GM12878 (cell line): ENCODE results near the gene MXRA7. TPM values are rescaled to one million over a fixed set of nuclear protein-coding genes. Genes with fewer than 3 reads are reported as not detected.

ENCODE experiments used
- MTA3 ChIP-seq: IDR thresholded peaks from 2 replicates; pipeline ENCODE4 v1.6.1; 2012; ENCODE audit warnings: low read length, inconsistent platforms, borderline replicate concordance
- NR2F1 ChIP-seq: fragments of 450-650 bp; conservative IDR thresholded peaks from 2 replicates; pipeline ENCODE4 v1.6.1; 2017; ENCODE audit warnings: mild to moderate bottlenecking
- PML ChIP-seq: IDR thresholded peaks from 2 replicates; pipeline ENCODE4 v1.6.1; 2012; ENCODE audit warnings: low read length, inconsistent platforms
- RAD51 ChIP-seq: fragments of 450-650 bp; IDR thresholded peaks from 2 replicates; pipeline ENCODE4 v1.6.1; 2016; ENCODE audit warnings: moderate library complexity, mild to moderate bottlenecking, inconsistent platforms
- RFX5 ChIP-seq: IDR thresholded peaks from 2 replicates; pipeline ENCODE4 v1.6.1; 2011; ENCODE audit warnings: low read depth, low read length, improper control_type of control experiment
- SIN3A ChIP-seq: IDR thresholded peaks from 2 replicates; pipeline ENCODE4 v1.6.1; 2012; ENCODE audit warnings: low read depth, low read length, improper control_type of control experiment
- TCF7 ChIP-seq: IDR thresholded peaks from 2 replicates; pipeline ENCODE4 v1.6.1; 2014; ENCODE audit warnings: antibody characterized with exemption, borderline replicate concordance
- polyA plus RNA-seq, 11 experiments: library from polyadenylated mRNA; depleted of rRNA in 4 of 11; unstranded in 6 of 11; stranded (reverse) in 5 of 11; fragments of >200 nt; fragmentation: Nextera tagmentation in 4 of 11; fragmentation: Illumina TruSeq in 1 of 11; extraction: Ambion mirVana in 4 of 11; extraction: Trizol in 1 of 11; gene quantifications; 1 replicate in 1 of 11; 2 replicates in 10 of 11; pipeline versions ENCODE4 v1.2.1 to v1.2.3, GENCODE V29; 2011 to 2016; ENCODE audit warnings: inconsistent platforms in 2 of 11, missing spikeins in 2 of 11, low read depth in 1 of 11
- total RNA-seq, 4 experiments: library from RNA; depleted of rRNA in 3 of 4; stranded (reverse); fragments of >200 nt in 3 of 4; fragmentation: Illumina TruSeq in 1 of 4; extraction: Trizol in 1 of 4; gene quantifications; 2 replicates each; pipeline versions ENCODE4 v1.2.1 to v1.2.3, GENCODE V29; 2013 to 2021
- TF ChIP-seq, protein P1 (sequence below): fragments of 450-650 bp; IDR thresholded peaks from 2 replicates; pipeline ENCODE4 v1.6.1; 2017; ENCODE audit warnings: mild to moderate bottlenecking, moderate library complexity
- TF ChIP-seq, protein P2 (sequence below): IDR thresholded peaks from 2 replicates; pipeline ENCODE4 v1.6.1; 2011; ENCODE audit warnings: mild to moderate bottlenecking, low read depth, low read length, moderate library complexity; ENCODE audit not compliant: insufficient replicate concordance

Gene MXRA7
- total and polyA plus RNA-seq, 10 of the 15 experiments (the other 5 are each of a cell fraction or from before 2014, with no cell fraction given), result 0.03 to 2.0 (median 0.33) TPM

DNA sequence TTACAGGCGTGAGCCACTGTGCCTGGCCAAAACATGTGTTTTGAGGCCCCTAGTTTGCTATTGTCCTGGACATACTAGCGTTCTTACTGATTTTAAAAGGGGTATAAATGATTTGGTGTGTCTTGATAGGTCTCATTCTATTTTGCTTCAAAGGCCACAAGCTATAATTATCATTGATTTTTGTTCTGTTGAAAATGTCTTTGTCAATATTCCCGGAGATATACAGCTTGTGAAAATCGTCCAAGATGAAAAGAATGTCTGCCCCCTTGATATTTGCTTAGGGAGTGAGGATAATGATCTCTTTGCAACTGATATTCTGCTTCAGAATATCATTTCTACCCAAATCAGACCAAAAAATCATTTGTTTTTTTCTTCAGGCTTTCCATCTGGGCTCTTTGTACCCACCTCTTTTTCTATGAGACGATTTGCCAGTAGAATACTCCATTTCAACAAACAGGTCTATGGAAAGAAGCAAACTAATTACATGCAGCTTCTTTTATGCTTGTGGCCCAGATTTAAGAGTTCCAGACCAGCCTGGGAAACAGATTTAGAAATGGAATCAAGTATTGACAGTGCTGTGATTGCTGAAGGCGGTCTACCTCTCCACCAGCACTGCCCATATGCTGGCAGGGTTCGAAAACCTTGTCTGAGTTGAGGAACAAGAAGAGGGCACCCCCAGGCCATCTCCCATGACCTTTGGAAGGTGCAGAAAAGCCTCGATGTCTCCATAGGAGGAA is 53.1 kb downstream of the MXRA7 start (continued):
- TF ChIP-seq, protein P1, sequence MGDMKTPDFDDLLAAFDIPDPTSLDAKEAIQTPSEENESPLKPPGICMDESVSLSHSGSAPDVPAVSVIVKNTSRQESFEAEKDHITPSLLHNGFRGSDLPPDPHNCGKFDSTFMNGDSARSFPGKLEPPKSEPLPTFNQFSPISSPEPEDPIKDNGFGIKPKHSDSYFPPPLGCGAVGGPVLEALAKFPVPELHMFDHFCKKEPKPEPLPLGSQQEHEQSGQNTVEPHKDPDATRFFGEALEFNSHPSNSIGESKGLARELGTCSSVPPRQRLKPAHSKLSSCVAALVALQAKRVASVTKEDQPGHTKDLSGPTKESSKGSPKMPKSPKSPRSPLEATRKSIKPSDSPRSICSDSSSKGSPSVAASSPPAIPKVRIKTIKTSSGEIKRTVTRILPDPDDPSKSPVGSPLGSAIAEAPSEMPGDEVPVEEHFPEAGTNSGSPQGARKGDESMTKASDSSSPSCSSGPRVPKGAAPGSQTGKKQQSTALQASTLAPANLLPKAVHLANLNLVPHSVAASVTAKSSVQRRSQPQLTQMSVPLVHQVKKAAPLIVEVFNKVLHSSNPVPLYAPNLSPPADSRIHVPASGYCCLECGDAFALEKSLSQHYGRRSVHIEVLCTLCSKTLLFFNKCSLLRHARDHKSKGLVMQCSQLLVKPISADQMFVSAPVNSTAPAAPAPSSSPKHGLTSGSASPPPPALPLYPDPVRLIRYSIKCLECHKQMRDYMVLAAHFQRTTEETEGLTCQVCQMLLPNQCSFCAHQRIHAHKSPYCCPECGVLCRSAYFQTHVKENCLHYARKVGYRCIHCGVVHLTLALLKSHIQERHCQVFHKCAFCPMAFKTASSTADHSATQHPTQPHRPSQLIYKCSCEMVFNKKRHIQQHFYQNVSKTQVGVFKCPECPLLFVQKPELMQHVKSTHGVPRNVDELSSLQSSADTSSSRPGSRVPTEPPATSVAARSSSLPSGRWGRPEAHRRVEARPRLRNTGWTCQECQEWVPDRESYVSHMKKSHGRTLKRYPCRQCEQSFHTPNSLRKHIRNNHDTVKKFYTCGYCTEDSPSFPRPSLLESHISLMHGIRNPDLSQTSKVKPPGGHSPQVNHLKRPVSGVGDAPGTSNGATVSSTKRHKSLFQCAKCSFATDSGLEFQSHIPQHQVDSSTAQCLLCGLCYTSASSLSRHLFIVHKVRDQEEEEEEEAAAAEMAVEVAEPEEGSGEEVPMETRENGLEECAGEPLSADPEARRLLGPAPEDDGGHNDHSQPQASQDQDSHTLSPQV, result no peak
- TF ChIP-seq RAD51 (no peak), RFX5 (no peak), TCF7 (no peak), NR2F1 (no peak), PML (no peak), MTA3 (no peak), SIN3A (no peak)
- TF ChIP-seq, protein P2, sequence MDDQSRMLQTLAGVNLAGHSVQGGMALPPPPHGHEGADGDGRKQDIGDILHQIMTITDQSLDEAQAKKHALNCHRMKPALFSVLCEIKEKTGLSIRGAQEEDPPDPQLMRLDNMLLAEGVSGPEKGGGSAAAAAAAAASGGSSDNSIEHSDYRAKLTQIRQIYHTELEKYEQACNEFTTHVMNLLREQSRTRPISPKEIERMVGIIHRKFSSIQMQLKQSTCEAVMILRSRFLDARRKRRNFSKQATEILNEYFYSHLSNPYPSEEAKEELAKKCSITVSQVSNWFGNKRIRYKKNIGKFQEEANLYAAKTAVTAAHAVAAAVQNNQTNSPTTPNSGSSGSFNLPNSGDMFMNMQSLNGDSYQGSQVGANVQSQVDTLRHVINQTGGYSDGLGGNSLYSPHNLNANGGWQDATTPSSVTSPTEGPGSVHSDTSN, result no peak
- TF ChIP-seq, all 136 proteins: peak for 0
